SH-SY5Y (cell line): ENCODE results near the gene PHKA1.

ENCODE experiments used
- GATA2 ChIP-seq: IDR thresholded peaks from 2 replicates; pipeline ENCODE4 v1.6.1; 2011; ENCODE audit warnings: mild to moderate bottlenecking, low read depth, low read length
- GATA3 ChIP-seq: IDR thresholded peaks from 2 replicates; pipeline ENCODE4 v1.6.1; 2011; ENCODE audit warnings: low read depth, mild to moderate bottlenecking, low read length, moderate library complexity

DNA sequence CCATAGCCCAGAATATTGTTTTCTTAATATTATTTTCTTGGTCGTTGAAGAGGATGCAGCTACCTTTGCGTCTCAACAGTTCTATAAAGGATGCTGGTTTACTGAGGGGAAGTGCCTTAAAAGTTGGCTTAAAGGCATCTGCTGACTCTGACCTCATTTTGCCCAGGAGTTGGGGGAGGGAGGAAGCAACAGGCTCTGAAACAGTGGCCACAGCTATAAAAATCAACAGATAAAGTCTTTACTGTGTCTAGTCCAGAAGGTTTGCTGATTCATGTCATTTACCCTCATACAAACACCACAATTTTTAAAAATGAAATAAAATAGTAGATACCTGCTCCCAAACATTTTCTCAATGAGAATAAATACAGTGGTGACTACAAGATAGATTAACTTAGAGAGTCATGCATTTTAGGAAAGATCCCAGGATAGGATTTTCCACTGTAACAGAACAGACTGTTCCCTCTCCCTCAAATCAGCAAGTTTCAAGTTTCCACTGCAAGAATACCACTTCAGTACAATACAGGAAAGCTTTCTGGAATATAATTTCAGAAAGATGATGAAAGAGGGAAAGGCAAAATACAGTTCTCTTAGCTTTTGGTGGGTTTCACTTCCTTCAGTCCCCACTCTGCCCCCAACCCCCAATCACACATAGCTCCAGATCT lies 1.9 kb downstream of the PHKA1 start:
- no peak for TF ChIP-seq GATA2
- no peak for TF ChIP-seq GATA3
